Left lung (tissue), 10 donors: ENCODE measurements around the gene PAPSS1. TPM values are rescaled to one million over a fixed set of nuclear protein-coding genes. Genes with fewer than 3 reads are reported as not detected.

Experiments
- ATAC-seq: fragments of 200-7000 bp; cut with Tn5 transposase; one replicate; pipeline ENCODE4 v1.9.1; 2020; ENCODE audit warnings: moderate library complexity
- DNase-seq, 4 donors: peaks; one replicate each; pipeline ENCODE4 v3.0.0-alpha.2; 2013 to 2020
- H3K27ac ChIP-seq, 2 donors: fragments of 200-600 bp; sonication (generic) in 1 of 2; one replicate each; pipeline versions ENCODE4 v1.5.0 to v1.8.0; 2020 to 2021
- H3K27me3 ChIP-seq, 2 donors: fragments of 200-600 bp; sonication (generic) in 1 of 2; one replicate each; pipeline versions ENCODE4 v1.5.0 to v1.8.0; 2020 to 2021
- H3K36me3 ChIP-seq, 2 donors: fragments of 200-600 bp; sonication (generic) in 1 of 2; one replicate each; pipeline versions ENCODE4 v1.5.0 to v1.8.0; 2020 to 2021
- H3K4me1 ChIP-seq, 2 donors: fragments of 200-600 bp; one replicate each; pipeline ENCODE4 v1.8.0; 2021
- H3K4me3 ChIP-seq, 2 donors: fragments of 200-600 bp; sonication (generic) in 1 of 2; one replicate each; pipeline versions ENCODE4 v1.5.0 to v1.8.0; 2020 to 2021; ENCODE audit warnings: mild to moderate bottlenecking in 1 of 2
- H3K9me3 ChIP-seq, 2 donors: fragments of 200-600 bp; sonication (generic) in 1 of 2; one replicate each; pipeline versions ENCODE4 v1.5.0 to v1.8.0; 2020 to 2021
- intact Hi-C, 2 donors: fragments of 100-400 bp; cut with DNase I; formaldehyde crosslinking; loops; one replicate each; pipeline versions ENCODE4 v1.11.2 to v1.14.2; 2022
- polyA plus RNA-seq, 6 donors: library from polyadenylated mRNA; unstranded; fragments of 120-200 nt; gene quantifications; one replicate each; pipeline ENCODE4 v1.2.1, GENCODE V29; 2013; ENCODE audit not compliant: insufficient read length in 6 of 6
- total RNA-seq, 2 donors: library from RNA; stranded (reverse); fragmentation: NEBNext Ultra II Directional; extraction: Animal tissue kit (Norgen Biotek cat#: 25700); gene quantifications; one replicate each; pipeline ENCODE4 v1.2.1, GENCODE V29; 2021
- TF ChIP-seq, protein P1 (sequence below), 2 donors: fragments of 200-600 bp; sonication (generic) in 1 of 2; IDR thresholded peaks; one replicate each; pipeline versions ENCODE4 v1.5.0 to v1.8.0; 2021; ENCODE audit warnings: antibody characterized with exemption in 2 of 2
- donor health status: DM: no; HTN: yes; CAD: no.
- donor health status: DM: no; HTN: no; CAD: no.

The PAPSS1 gene
- total and polyA plus RNA-seq, 8 donors: 57.5 to 85.3 (median 70.6) TPM

DNA sequence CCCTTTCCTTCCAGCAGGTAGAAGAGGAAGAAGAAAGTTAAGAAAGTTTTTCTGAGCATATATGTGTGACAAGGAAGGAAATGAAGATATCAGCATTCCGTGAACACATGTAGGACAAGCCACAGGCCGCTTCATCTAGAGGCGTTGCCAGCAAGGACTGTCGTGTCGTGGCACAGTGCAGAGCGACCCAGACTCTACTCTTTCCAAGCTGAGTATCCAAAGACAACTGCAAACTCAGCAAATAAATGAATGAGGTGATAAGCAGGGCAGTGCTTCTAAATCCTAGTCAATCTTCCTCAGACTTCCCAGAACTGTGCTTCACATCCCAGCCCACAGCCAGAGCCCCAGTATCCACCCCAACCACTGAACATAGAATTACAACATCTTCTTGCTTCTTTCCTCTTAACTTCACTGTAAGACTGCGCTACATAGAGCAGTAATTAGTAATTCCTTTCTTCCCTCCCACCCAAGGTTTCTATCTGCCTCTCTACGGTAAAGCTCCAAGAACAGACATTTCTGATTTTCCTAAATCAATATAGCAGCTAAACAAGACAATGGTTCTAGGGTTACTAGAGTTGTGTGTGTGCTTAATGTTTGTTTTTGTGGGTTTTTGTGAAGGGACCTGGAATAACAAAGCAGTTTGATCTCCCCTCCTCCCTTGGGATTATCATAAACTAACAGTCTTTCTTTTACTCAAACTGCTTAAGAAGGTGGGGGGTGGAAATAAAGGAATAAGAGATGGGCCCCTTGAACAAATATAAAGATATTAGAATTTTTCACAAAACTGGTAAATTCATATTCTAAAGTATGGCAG is 71.6 kb downstream of the PAPSS1 start:
- ATAC-seq (no peak), DNase-seq (no peak)
- H3K4me1 ChIP-seq: peaks cover 0 to 14% of the 10 kb centered on the region in 2 donors
- H3K36me3 ChIP-seq: peaks cover 0 to 39% of the 10 kb centered on the region in 2 donors
- no peak overlapping the region for H3K27ac ChIP-seq
- H3K4me3 ChIP-seq: no peak overlapping the region
- no peaks in the 10 kb centered on the region for H3K27me3 ChIP-seq
- intact Hi-C loops: no loop called here
- peaks cover 0 to 2% of the 10 kb centered on the region in 2 donors for H3K9me3 ChIP-seq
- TF ChIP-seq, protein P1, sequence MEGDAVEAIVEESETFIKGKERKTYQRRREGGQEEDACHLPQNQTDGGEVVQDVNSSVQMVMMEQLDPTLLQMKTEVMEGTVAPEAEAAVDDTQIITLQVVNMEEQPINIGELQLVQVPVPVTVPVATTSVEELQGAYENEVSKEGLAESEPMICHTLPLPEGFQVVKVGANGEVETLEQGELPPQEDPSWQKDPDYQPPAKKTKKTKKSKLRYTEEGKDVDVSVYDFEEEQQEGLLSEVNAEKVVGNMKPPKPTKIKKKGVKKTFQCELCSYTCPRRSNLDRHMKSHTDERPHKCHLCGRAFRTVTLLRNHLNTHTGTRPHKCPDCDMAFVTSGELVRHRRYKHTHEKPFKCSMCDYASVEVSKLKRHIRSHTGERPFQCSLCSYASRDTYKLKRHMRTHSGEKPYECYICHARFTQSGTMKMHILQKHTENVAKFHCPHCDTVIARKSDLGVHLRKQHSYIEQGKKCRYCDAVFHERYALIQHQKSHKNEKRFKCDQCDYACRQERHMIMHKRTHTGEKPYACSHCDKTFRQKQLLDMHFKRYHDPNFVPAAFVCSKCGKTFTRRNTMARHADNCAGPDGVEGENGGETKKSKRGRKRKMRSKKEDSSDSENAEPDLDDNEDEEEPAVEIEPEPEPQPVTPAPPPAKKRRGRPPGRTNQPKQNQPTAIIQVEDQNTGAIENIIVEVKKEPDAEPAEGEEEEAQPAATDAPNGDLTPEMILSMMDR (IDR thresholded peaks at IDR 0.05): no peak

DNA sequence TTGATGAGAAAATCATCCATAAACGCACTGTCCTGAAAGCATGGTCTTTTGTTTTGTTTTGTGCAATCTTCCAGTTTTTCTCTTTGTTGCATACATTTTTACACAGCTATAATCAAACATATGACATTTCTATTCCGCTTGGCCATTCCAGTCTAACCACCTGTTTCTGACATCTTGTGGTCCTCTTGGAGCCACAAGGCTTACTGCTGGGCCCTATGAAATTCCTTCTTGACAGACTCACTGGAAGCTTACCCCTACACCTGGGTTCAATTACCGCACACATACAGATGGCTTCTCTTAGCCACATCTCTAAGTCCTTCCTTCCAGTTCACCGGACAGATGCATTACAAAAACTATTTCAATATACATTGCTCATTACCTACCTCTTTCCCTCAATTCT is 72.4 kb downstream of the PAPSS1 start:
- Histone ChIP-seq H3K36me3 (peaks cover 0 to 37% of the 10 kb centered on the region in 2 donors), H3K27ac (no peak overlapping the region), H3K9me3 (peaks cover 0 to 2% of the 10 kb centered on the region in 2 donors), H3K27me3 (no peaks in the 10 kb centered on the region), H3K4me1 (peaks cover 0 to 14% of the 10 kb centered on the region in 2 donors), H3K4me3 (no peak overlapping the region)
- ATAC-seq (no peak), DNase-seq (no peak)
- TF ChIP-seq, protein P1 (IDR thresholded peaks at IDR 0.05): no peak
- intact Hi-C loops: no loop called here

DNA sequence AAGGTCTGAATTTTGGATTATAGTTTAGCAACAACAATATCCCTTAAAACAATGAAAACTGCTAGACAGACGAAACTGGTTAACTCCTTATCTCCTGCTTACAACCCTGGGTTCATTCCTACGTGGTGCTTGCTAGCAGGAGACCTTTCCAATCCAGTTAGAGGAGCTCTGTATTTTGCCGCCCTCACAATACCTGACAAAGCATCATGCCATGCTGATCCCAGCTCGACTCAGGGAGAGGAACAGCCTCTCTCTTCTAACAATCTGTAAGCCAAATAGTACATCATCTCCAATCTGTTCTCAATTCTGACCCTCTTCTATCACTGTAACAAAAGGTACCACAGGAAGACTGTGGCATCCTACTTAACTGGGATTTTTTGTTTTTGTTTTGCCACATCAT is 74.4 kb downstream of the PAPSS1 start:
- Histone ChIP-seq H3K27ac (no peak overlapping the region), H3K36me3 (peaks cover 0 to 22% of the 10 kb centered on the region in 2 donors), H3K9me3 (no peaks in the 10 kb centered on the region), H3K27me3 (no peaks in the 10 kb centered on the region), H3K4me1 (peaks cover 0 to 14% of the 10 kb centered on the region in 2 donors), H3K4me3 (no peak overlapping the region)
- ATAC-seq: no peak
- intact Hi-C loops: no loop called here
- no peak for DNase-seq
- TF ChIP-seq, protein P1 (IDR thresholded peaks at IDR 0.05): no peak

DNA sequence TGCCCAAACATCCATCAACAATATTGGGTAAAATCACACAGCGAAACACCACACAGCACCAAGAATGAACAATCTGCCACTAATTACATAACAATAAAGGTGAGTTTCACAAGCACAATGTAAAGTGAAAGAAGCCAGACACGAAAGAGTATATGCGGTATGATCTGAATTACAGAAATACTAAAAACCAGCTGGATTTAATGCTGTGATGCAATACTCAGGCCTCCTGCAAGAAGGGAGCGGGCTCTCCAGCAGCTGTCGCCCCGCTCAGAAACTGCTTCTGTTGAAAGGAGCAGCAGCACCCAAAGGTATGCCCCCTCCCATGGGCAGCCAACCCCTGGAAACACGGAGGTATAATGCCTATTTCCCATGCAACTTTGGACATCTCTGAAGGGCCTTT is 77.0 kb downstream of the PAPSS1 start:
- ATAC-seq (no peak), DNase-seq (peak in 1 of 4 donors; percentile 37)
- Histone ChIP-seq H3K4me3 (no peak overlapping the region), H3K27me3 (no peaks in the 10 kb centered on the region), H3K36me3 (peaks cover 0 to 22% of the 10 kb centered on the region in 2 donors), H3K27ac (no peak overlapping the region), H3K9me3 (no peaks in the 10 kb centered on the region), H3K4me1 (no peaks in the 10 kb centered on the region)
- intact Hi-C loops: no loop called here
- TF ChIP-seq, protein P1 (IDR thresholded peaks at IDR 0.05): no peak

DNA sequence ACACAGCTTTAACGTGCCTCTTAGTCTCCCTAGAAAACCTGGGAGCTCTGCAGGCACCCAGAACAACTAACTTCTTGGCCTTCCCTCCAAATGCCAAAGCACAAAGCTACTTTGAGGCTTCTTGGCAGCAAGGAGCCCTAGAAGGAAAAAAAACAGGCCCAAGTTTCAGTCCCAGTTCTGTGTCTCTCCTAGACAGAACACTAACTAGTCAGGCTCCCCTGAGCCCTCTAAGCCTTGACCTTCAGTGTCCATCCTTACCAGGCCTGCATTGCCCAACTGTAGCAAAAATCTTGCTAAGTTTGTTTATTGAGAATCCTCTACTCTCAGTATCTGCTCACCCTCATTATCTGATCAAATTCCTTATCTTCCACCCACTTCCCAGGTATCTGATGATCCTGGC is 79.2 kb downstream of the PAPSS1 start:
- Histone ChIP-seq H3K4me3 (no peak overlapping the region), H3K27me3 (no peaks in the 10 kb centered on the region), H3K27ac (no peak overlapping the region), H3K9me3 (no peaks in the 10 kb centered on the region), H3K36me3 (peaks cover 0 to 22% of the 10 kb centered on the region in 2 donors), H3K4me1 (no peaks in the 10 kb centered on the region)
- ATAC-seq (no peak), DNase-seq (no peak)
- TF ChIP-seq, protein P1 (IDR thresholded peaks at IDR 0.05): no peak
- intact Hi-C loops: no loop called here
